IPS-15b (cell line): ENCODE data around the gene ARFGEF2.
"Not testable (repeated sequence)": the region's sequence is repeated elsewhere in the genome, so short reads cannot be mapped to it uniquely, and the experiment has no call there.

ENCODE experiments used
- H3K27me3 ChIP-seq: one replicate; pipeline ENCODE4 v1.6.1; 2013; ENCODE audit warnings: low read length; ENCODE audit not compliant: control insufficient read depth, insufficient read depth
- H3K36me3 ChIP-seq: one replicate; pipeline ENCODE4 v1.6.1; 2013; ENCODE audit warnings: low read length; ENCODE audit not compliant: control insufficient read depth, insufficient read depth
- H3K4me1 ChIP-seq: one replicate; pipeline ENCODE4 v1.6.1; 2013; ENCODE audit warnings: mild to moderate bottlenecking, low read length; ENCODE audit not compliant: control insufficient read depth, insufficient read depth
- H3K4me3 ChIP-seq: one replicate; pipeline ENCODE4 v1.5.1; 2013; ENCODE audit warnings: low read depth, low read length
- H3K9ac ChIP-seq: one replicate; pipeline ENCODE4 v1.6.1; 2013; ENCODE audit warnings: low read depth, mild to moderate bottlenecking, low read length
- H3K9me3 ChIP-seq: one replicate; pipeline ENCODE4 v1.6.1; 2013; ENCODE audit warnings: mild to moderate bottlenecking, low read length; ENCODE audit not compliant: control insufficient read depth, insufficient read depth

The ARFGEF2 gene

GRCh38 chr20:48984575-48985219, 63.2 kb downstream of the ARFGEF2 start:
- no peaks in the 10 kb centered on the region for H3K27me3 ChIP-seq
- H3K36me3 ChIP-seq, result peaks cover 24% of the 10 kb centered on the region
- no peaks in the 10 kb centered on the region for H3K4me1 ChIP-seq
- peaks cover 4% of the 10 kb centered on the region for H3K9me3 ChIP-seq
- H3K4me3 ChIP-seq, result no peak overlapping the region
- no peak overlapping the region for H3K9ac ChIP-seq

GRCh38 chr20:48986899-48987298, 65.4 kb downstream of the ARFGEF2 start:
- H3K27me3 ChIP-seq, result no peaks in the 10 kb centered on the region
- H3K4me1 ChIP-seq, result no peaks in the 10 kb centered on the region
- peaks cover 4% of the 10 kb centered on the region for H3K9me3 ChIP-seq
- peaks cover 24% of the 10 kb centered on the region for H3K36me3 ChIP-seq
- H3K9ac ChIP-seq, result no peak overlapping the region
- no peak overlapping the region for H3K4me3 ChIP-seq

- H3K36me3 ChIP-seq, result peaks cover 14% of the 10 kb centered on the region
Observed at GRCh38 chr20:48990467-48990866, 69.0 kb downstream of the ARFGEF2 start.

GRCh38 chr20:48995589-48995988, 74.1 kb downstream of the ARFGEF2 start:
- Histone ChIP-seq H3K36me3 (peaks cover 34% of the 10 kb centered on the region), H3K9me3 (no peaks in the 10 kb centered on the region), H3K27me3 (no peaks in the 10 kb centered on the region), H3K9ac (no peak overlapping the region), H3K4me1 (no peaks in the 10 kb centered on the region), H3K4me3 (no peak overlapping the region)

More at GRCh38 chr20:48990467-48990866, 69.0 kb downstream of the ARFGEF2 start:
- Histone ChIP-seq H3K9ac (no peak overlapping the region), H3K4me1 (no peaks in the 10 kb centered on the region), H3K9me3 (no peaks in the 10 kb centered on the region), H3K4me3 (no peak overlapping the region), H3K27me3 (no peaks in the 10 kb centered on the region)

GRCh38 chr20:48999890-49000870, 78.7 kb downstream of the ARFGEF2 start:
- H3K27me3 ChIP-seq, result no peaks in the 10 kb centered on the region
- no peak overlapping the region for H3K4me3 ChIP-seq
- H3K9ac ChIP-seq, result no peak overlapping the region
- H3K4me1 ChIP-seq, result no peaks in the 10 kb centered on the region
- H3K9me3 ChIP-seq, result no peaks in the 10 kb centered on the region
- H3K36me3 ChIP-seq, result peaks cover 21% of the 10 kb centered on the region

GRCh38 chr20:49001741-49002140, 80.2 kb downstream of the ARFGEF2 start:
- Histone ChIP-seq H3K4me1 (no peaks in the 10 kb centered on the region), H3K27me3 (no peaks in the 10 kb centered on the region), H3K9ac (no peak overlapping the region), H3K4me3 (no peak overlapping the region), H3K9me3 (no peaks in the 10 kb centered on the region), H3K36me3 (peaks cover 20% of the 10 kb centered on the region)

- no peaks in the 10 kb centered on the region for H3K4me1 ChIP-seq
- H3K27me3 ChIP-seq, result no peaks in the 10 kb centered on the region
- H3K9me3 ChIP-seq, result no peaks in the 10 kb centered on the region
- peaks cover 9% of the 10 kb centered on the region for H3K36me3 ChIP-seq
- H3K9ac ChIP-seq, result no peak overlapping the region
- H3K4me3 ChIP-seq, result no peak overlapping the region
Observed at GRCh38 chr20:49006446-49006980, 85.0 kb downstream of the ARFGEF2 start.

GRCh38 chr20:49009899-49010631, 88.6 kb downstream of the ARFGEF2 start:
- H3K27me3 ChIP-seq, result no peaks in the 10 kb centered on the region
- H3K9me3 ChIP-seq, result no peaks in the 10 kb centered on the region
- H3K36me3 ChIP-seq, result peaks cover 13% of the 10 kb centered on the region
- H3K4me1 ChIP-seq, result no peaks in the 10 kb centered on the region
- no peak overlapping the region for H3K4me3 ChIP-seq
- H3K9ac ChIP-seq, result no peak overlapping the region

- Histone ChIP-seq H3K4me1 (no peaks in the 10 kb centered on the region), H3K9ac (no peak overlapping the region), H3K9me3 (no peaks in the 10 kb centered on the region), H3K27me3 (no peaks in the 10 kb centered on the region), H3K36me3 (peaks cover 20% of the 10 kb centered on the region), H3K4me3 (no peak overlapping the region)
Observed at GRCh38 chr20:49024220-49024619, 102.7 kb downstream of the ARFGEF2 start.

- H3K9ac ChIP-seq, H3K4me3 ChIP-seq, H3K9me3 ChIP-seq, H3K4me1 ChIP-seq, H3K27me3 ChIP-seq: not testable (repeated sequence)
- peaks cover 17% of the 10 kb centered on the region for H3K36me3 ChIP-seq
Observed at GRCh38 chr20:49028177-49028576, 106.7 kb downstream of the ARFGEF2 start.

- H3K4me3 ChIP-seq, result no peak overlapping the region
- no peaks in the 10 kb centered on the region for H3K27me3 ChIP-seq
- H3K36me3 ChIP-seq, result peaks cover 17% of the 10 kb centered on the region
- H3K9ac ChIP-seq, result no peak overlapping the region
- no peaks in the 10 kb centered on the region for H3K4me1 ChIP-seq
- no peaks in the 10 kb centered on the region for H3K9me3 ChIP-seq
Observed at GRCh38 chr20:49028684-49029083, 107.2 kb downstream of the ARFGEF2 start.
